Omental fat pad (tissue), 4 donors: ENCODE results near the gene TECTA. TPM values are rescaled to one million over a fixed set of nuclear protein-coding genes. Genes with fewer than 3 reads are reported as not detected.

Experiments
- ATAC-seq: fragments of 150-250 bp; one replicate; pipeline ENCODE4 v1.9.1; 2016; ENCODE audit warnings: mild to moderate bottlenecking, moderate library complexity; ENCODE audit not compliant: low FRiP score
- DNase-seq: peaks from one replicate; pipeline ENCODE4 v3.0.0-alpha.2; 2019; ENCODE audit warnings: low spot score
- total RNA-seq, 4 donors: library from RNA; depleted of rRNA; stranded (reverse); fragments of >200 nt; gene quantifications; one replicate each; pipeline ENCODE4 v1.1.0, GENCODE V29; 2016
- TF ChIP-seq, protein P1 (sequence below), 3 donors: fragments of 450-650 bp; IDR thresholded peaks; one replicate each; pipeline ENCODE4 v1.5.1; 2016 to 2017; ENCODE audit warnings: antibody characterized with exemption in 3 of 3, mild to moderate bottlenecking in 3 of 3, moderate library complexity in 2 of 3

TECTA gene
- total RNA-seq, 4 donors from 2014 or later, result 0.48 to 1.5 (median 1.0) TPM

DNA sequence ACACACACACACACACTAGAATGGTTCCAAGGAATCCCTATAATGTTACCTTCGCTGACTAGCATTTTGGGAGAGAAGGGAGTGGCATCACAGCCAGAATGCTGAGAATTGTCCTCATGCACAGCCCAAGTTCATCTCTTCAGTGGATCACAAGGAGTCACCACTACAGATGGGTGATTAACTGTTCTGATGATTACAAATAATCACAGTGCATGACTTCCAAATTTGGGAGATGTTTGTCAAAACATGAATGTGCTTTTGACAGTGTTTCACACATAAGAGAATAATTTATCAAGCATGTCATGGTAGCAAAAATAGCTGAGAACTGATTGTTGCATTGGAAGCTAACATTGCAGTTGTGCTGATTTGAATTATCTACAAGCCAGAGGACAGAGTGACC is 110.6 kb downstream of the TECTA start:
- no peak for DNase-seq
- TF ChIP-seq, protein P1, sequence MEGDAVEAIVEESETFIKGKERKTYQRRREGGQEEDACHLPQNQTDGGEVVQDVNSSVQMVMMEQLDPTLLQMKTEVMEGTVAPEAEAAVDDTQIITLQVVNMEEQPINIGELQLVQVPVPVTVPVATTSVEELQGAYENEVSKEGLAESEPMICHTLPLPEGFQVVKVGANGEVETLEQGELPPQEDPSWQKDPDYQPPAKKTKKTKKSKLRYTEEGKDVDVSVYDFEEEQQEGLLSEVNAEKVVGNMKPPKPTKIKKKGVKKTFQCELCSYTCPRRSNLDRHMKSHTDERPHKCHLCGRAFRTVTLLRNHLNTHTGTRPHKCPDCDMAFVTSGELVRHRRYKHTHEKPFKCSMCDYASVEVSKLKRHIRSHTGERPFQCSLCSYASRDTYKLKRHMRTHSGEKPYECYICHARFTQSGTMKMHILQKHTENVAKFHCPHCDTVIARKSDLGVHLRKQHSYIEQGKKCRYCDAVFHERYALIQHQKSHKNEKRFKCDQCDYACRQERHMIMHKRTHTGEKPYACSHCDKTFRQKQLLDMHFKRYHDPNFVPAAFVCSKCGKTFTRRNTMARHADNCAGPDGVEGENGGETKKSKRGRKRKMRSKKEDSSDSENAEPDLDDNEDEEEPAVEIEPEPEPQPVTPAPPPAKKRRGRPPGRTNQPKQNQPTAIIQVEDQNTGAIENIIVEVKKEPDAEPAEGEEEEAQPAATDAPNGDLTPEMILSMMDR (IDR thresholded peaks at IDR 0.05), result no peak
- ATAC-seq, result no peak

DNA sequence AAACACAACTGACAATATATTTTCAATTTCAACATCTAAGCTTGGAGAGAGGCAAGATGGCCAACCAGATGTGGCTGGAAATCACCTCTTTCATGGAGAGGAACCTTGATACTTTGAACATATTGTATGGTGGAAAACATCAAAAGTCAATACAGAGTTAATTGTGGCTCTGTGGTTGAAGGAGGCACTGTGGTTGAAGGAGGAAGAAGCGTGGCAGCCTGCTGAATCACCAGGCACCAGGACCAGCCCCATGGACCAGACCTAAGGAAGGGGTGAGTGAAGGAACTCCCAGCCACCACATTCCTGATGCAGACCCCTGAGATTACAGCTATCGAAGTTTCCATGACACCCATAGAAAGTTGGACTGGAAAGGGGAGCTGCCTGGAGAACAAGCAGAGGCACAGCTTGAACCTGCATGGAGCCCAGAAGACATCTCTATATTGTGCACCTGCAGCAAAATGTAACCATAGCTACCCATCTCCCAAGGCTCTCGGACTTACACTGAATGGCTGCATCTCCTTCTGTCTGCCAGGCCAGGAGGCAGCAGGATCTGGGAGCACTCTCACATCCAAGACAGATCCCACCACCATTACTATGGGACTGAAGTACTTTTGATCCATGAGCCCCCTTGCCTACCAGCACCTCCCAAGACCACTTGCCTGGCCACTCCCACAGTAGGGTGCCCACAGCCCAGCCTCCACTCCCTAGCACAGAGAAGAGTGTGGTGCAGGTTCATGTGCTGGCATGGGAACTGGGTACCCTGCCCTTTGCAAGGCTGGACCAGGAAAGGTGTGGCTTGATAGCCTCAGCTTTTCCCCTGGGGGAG is 111.7 kb downstream of the TECTA start:
- ATAC-seq (no peak), DNase-seq (no peak)
- TF ChIP-seq, protein P1 (IDR thresholded peaks at IDR 0.05), result no peak

DNA sequence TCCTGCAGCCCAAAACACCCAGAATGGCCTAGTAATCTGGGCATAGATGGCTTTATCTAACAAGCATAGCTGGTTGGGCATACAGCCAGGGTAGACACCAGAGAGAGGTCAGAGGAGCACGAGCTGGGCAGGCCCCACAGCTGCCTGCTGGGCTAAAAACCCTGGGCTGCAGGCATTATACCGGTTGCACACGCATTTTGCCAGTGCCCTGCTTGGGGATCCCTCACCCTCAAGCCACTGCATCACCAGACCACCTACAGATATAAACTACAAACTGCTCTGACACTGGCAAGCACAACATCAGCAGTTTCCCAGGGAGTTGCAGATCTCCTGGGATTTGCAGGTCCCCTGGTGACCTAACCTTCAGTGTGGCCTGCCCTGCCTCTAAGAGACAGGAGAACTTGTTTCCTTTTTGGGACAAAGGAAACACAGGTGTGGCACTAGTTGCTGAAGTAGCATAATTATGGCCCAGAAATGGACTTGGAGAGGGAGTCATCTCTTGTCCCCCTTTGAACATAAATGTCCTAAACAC is 112.4 kb downstream of the TECTA start:
- TF ChIP-seq, protein P1 (IDR thresholded peaks at IDR 0.05), result no peak
- no peak for ATAC-seq
- DNase-seq, result no peak

DNA sequence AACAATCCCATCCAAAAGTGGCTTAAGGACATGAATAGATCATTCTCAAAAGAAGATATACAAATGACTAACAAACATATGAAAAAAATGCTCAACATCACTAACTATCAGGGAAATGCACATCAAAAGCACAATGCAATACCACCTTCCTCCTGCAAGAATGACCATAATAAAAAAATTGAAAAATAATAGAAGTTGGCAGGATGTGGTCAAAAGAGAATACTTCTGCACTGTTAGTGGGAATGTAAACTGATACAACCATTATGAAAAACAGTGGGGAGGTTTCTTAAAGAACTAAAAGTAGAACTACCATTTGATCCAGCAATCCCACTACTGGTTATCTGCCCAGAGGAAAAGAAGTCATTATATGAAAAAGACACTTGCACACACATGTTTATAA is 113.8 kb downstream of the TECTA start:
- ATAC-seq (no peak), DNase-seq (no peak)
- TF ChIP-seq, protein P1 (IDR thresholded peaks at IDR 0.05), result no peak

DNA sequence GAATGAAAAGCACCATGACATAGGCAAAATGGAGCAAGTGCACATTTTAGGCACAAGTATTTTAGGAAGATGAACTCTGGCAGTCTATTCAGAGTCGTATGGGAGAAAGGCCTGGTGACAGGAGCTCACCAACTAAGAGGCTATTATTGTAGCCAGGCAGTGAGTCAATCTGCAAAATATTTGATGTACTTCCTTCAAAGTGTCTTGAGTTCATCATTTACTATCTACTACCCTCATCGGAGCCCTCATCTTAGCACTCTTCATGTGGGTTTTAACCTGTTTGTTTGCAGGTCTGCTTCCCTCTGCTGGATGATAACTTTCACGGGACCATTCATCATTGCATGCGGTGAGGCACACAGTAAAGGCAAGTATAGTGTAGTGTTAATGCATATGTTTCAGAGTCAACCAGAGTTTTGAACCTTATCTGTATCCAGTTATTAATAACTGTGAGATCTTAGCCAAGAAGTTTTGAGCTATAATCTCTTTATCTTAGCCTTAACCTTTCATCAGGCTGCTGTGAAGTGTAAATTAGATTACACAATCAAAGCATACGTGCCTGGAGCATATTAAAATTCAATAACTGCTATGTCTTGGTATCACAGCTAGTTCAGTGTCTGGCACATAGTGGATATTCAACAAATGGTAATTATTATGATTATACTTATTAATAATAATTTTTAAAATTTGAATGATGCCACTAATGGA is 120.6 kb downstream of the TECTA start:
- TF ChIP-seq, protein P1 (IDR thresholded peaks at IDR 0.05), result no peak
- DNase-seq (no peak), ATAC-seq (no peak)

DNA sequence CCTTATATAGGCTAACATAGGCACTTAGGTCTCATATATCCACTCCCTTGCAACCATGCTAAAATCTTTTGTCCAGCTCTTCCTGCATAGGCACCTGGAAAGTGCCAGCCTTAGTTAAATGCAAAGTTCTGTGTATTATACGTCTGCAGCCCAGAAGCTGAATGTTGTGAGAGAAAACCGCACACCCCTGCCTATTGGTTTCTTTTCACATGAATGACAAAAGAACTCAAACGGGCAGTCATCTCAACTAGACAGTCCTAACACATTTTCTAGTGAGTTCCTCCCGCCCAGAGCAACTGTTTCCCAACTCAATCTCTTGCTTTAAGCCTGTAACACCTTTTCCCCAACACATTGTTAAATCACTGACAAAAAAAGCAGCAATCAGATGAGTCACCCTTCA is 122.1 kb downstream of the TECTA start:
- no peak for ATAC-seq
- TF ChIP-seq, protein P1 (IDR thresholded peaks at IDR 0.05), result no peak
- no peak for DNase-seq
